ENCODE data around the gene INPP5A. TPM values are rescaled to one million over a fixed set of nuclear protein-coding genes. Genes with fewer than 3 reads are reported as not detected.

INPP5A gene
- total RNA-seq, 1 donor from 2014 or later: 35.4 TPM

DNA sequence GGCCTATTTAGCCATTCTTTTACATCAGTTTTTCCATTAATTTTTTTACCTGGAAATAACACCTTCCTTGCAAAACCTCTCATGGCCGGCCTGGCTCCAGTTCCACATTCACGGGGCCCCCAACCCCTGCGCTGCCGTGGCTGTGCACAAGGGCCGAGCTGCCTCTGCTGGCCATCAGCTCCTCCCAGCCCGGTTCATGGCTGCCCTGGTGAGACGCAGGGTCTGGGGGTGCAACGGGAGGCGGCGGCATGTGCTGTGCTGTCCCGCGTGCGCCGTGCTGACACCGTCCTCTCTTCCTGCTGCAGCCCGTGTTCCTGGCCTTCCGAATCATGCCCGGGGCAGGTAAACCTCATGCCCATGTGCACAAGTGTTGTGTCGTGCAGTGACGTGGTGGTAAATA is 244.0 kb downstream of the INPP5A start:
- no peak overlapping the region for H3K4me3 Mint-ChIP-seq

DNA sequence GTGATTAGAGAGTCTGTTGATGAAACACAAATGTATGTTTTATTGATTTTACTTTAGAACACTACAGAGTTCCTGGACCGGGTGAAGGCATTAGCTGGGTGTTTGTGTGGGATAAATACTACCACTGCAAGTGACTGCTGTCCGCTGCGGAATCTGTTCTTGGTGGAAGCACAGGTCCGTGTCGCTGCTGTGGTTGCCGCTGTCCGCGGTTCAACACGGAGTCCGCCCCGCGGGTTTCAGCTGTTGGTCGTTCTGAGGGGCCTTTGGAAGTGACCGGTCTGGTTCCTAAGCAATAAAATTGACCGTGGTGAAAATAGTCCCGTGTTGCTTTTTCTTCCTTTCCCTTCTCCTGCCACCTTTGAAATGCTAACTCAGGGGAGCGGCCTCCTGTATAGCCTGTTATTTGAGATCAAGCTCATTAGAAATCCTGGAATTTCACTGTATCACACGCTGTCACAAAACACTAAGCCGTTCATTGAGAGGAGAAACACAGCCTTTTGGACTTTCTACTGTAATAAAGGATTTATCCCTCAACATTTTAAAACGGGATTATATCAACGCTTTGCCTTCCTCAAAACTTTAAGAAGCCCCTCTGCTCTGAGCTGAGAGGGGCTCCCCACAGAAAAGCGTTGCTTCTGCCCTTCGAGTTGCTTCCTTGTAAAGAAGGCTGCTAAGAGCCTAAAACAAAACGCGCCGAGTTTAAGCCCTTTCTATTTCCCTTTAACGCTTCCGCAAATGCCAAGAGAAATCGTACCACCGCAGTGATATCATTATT is 245.8 kb downstream of the INPP5A start:
- Mint-ChIP-seq H3K27ac (ENCODE audit: unreplicated experiment) (no peak overlapping the region), H3K36me3 (ENCODE audit: low read depth) (peaks cover 14% of the 10 kb centered on the region), H3K4me3 (peak overlapping the region; percentile 72), H3K27me3 (ENCODE audit: low read depth) (peaks cover 62% of the 10 kb centered on the region), H3K9me3 (no peaks in the 10 kb centered on the region), H3K4me1 (peaks cover 11% of the 10 kb centered on the region)
- TF ChIP-seq, protein P1, sequence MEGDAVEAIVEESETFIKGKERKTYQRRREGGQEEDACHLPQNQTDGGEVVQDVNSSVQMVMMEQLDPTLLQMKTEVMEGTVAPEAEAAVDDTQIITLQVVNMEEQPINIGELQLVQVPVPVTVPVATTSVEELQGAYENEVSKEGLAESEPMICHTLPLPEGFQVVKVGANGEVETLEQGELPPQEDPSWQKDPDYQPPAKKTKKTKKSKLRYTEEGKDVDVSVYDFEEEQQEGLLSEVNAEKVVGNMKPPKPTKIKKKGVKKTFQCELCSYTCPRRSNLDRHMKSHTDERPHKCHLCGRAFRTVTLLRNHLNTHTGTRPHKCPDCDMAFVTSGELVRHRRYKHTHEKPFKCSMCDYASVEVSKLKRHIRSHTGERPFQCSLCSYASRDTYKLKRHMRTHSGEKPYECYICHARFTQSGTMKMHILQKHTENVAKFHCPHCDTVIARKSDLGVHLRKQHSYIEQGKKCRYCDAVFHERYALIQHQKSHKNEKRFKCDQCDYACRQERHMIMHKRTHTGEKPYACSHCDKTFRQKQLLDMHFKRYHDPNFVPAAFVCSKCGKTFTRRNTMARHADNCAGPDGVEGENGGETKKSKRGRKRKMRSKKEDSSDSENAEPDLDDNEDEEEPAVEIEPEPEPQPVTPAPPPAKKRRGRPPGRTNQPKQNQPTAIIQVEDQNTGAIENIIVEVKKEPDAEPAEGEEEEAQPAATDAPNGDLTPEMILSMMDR (conservative IDR thresholded peaks at IDR 0.05): no peak
- DNase-seq (ENCODE audit: low read depth, low spot score): no peak

More for the DNA sequence above, 244.0 kb downstream of the INPP5A start:
- Mint-ChIP-seq H3K27me3 (ENCODE audit: low read depth) (peaks cover 59% of the 10 kb centered on the region), H3K27ac (ENCODE audit: unreplicated experiment) (no peak overlapping the region), H3K9me3 (no peaks in the 10 kb centered on the region), H3K36me3 (ENCODE audit: low read depth) (peaks cover 14% of the 10 kb centered on the region), H3K4me1 (peaks cover 11% of the 10 kb centered on the region)
- no peak for DNase-seq (ENCODE audit: low read depth, low spot score)
- TF ChIP-seq, protein P1 (conservative IDR thresholded peaks at IDR 0.05): no peak

DNA sequence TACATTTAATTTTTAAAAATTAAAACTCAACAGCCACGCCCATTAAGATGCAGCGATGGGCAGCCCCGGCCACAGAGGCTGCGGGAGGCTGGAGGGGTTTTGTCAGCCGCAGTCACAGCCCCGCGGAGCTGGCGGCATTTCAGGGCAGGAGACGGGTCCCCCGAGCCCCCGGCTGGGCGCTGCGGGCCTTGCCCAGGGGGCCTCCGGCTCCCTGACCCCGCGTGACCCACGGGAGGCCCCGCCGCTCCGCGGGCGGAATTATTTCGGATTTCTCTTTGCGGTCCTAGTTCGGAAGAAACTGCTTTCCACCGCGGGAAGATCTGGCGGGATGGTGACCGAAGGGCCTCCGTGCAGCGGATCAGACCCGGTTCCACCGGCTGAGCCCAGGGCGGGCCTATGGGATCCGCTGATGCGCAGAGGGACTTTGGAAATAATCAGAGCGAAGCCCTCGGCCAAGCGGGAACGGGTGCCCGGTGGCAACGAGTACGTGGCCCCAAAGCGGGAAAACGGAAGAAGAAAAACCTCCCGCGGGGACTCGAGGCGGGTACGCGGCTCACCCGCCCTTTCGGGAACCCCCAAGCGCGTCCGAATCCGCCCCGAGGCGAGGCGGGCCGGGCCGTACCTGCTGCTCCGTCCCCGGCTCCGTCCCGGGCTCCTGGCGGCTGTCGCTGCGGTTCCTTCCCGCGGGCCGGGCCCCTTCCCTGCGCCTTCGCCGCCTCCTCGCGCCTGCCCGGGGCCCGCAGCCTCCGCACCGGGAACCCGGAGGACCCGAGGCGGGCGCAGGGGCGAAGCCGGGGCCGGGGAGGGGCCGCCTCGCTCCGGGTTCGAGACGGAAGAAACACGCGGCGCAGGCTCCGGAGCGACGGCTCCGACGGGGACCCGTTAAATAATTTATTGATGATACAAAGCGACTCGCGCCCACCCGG is 246.6 kb downstream of the INPP5A start:
- Mint-ChIP-seq H3K36me3 (ENCODE audit: low read depth) (peaks cover 14% of the 10 kb centered on the region), H3K27me3 (ENCODE audit: low read depth) (peaks cover 69% of the 10 kb centered on the region), H3K4me1 (peaks cover 11% of the 10 kb centered on the region), H3K4me3 (peak overlapping the region; percentile 72), H3K27ac (ENCODE audit: unreplicated experiment) (no peak overlapping the region), H3K9me3 (no peaks in the 10 kb centered on the region)
- no peak for DNase-seq (ENCODE audit: low read depth, low spot score)
- TF ChIP-seq, protein P1 (conservative IDR thresholded peaks at IDR 0.05): no peak

DNA sequence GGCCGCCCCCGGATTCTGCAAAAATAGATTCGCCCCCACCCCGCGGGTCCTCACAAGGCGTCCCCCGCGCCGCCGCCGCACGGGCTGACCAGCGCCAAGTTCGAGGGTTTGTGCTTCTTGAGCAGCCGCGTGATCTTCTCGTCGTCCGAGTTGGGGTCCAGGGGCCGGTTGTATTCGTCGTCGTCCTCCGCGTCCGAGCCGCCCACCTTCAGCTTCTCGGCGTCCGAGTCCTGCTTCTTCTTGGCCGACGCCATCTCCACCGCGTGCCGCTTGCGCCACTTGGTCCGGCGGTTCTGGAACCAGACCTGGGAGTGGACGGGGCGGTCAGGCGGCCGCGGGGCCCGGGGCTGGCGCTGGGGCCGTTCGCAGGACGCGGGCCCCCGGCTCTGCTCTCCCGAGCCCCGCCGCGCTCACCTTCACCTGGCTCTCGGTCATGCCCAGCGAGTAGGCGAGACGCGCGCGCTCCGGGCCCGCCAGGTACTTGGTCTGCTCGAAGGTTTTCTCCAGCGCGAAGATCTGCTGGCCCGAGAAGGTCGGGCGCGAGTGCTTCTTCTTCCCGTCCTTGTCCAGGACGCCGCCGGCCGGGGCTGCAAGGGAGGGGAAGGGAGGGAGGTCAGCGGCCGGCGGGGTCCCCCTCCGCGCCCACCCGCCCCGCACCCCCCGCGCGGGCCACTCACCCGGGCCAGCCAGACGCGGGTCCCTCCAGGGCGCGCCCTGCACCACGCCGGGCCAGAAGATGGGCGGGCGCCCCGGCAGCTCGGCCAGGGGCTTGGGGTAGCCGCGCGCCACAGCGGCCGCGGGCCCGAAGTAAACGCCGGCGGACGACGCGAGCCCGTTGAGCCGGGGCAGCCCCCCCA is 247.5 kb downstream of the INPP5A start:
- Mint-ChIP-seq H3K27me3 (ENCODE audit: low read depth) (peaks cover 72% of the 10 kb centered on the region), H3K36me3 (ENCODE audit: low read depth) (peaks cover 14% of the 10 kb centered on the region), H3K27ac (ENCODE audit: unreplicated experiment) (no peak overlapping the region), H3K4me1 (peaks cover 11% of the 10 kb centered on the region), H3K4me3 (no peak overlapping the region), H3K9me3 (no peaks in the 10 kb centered on the region)
- no peak for DNase-seq (ENCODE audit: low read depth, low spot score)
- TF ChIP-seq, protein P1 (conservative IDR thresholded peaks at IDR 0.05): no peak
